Activated CD4-positive, alpha-beta T cell treated with anti-CD3 and anti-CD28 coated beads, Interleukin-2, Interleukin-6, amounts not matched to agents 100 ng/mL and 50 ng/mL, durations not matched to agents 16 hours and 8 hours (primary cell): Measurements from ENCODE around the gene SKA1.
"Not testable (repeated sequence)": the region's sequence is repeated elsewhere in the genome, so short reads cannot be mapped to it uniquely, and the experiment has no call there.

Experiments
- DNase-seq: peaks from one replicate; pipeline ENCODE4 v3.0.0-alpha.2; 2020

The SKA1 gene

GRCh38 chr18:50396005-50396660 lies 21.3 kb downstream of the SKA1 start:
- no peak for DNase-seq

DNA sequence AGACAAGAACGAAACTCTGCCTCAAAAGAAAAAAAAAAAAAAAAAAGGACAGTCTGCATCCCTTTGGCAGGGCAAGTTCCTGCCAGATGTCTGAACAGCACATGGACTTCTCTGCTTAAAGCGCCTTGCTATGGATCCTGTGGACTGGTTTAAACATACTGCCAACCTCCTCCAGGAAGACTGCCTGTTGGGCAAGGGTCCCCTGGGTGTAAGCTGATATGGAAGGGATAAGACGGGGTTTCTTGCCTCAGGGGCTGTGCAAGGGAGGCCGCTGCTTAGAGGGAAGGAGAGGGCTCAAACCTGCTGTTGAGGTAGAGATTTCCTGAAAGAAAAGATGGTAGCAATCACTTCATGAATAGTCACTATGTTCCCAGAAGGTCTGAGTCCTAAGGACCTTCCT lies 22.2 kb downstream of the SKA1 start:
- DNase-seq: no peak

- DNase-seq: no peak
These were observed 23.3 kb downstream of the SKA1 start for GRCh38 chr18:50398099-50398498.

- DNase-seq: no peak
These were observed 24.1 kb downstream of the SKA1 start for GRCh38 chr18:50398947-50399346.

DNA sequence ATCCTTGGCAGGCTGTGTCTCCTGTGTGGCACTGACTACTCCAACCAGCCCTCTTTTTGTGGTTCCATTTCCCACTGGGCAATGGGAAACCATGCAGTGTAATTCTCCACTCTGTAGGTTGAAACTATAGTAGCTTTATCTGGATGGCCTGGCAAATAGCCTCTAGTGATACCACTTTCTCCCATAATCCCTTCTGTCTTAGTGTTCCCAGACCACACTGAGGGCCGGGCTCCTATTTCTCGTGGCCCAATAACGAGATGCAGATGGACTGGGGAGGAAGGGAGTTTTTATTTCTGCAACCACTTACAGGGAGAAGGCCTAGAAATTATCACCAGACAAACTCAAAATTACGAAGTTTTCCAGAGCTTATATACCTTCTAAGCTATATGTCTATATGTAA lies 24.7 kb downstream of the SKA1 start:
- DNase-seq: no peak

DNA sequence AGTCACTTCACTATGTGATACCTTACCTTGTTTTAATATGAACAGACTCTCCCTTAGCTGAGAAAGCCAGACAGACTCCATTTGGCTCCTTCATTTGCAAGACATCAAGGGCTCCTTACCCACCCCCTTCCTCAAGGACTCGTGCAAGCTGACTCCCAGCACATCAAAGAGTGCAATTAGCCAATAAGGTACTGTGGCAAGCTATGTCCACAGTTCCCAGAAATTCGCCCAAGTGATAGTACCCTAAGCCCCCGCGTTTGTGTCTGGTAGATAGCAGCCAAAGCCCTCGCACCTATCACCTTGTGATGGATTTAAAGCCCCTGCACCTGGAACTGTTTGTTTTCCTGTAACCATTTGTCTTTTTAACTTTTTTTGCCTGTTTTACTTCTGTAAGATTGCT lies 25.6 kb downstream of the SKA1 start:
- DNase-seq: not testable (repeated sequence)

DNA sequence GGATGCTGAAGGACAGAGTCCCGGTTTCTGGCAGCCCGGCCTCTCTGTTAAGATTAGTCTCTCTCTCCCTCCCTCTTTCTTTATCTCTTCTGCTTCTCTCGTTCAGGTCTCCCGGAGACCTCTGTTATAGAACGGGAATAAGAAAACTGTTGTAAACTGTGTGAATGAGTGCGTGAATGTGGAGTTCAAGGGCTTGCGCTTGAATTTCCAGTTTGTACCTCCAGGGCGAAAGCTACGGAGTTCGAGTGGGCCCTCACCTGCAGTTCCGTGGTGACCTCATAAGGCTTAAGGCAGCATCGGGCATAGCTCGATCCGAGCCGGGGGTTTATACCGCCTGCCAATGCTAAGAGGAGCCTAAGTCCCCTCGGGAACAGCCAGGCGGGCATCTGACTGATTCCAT lies 26.4 kb downstream of the SKA1 start:
- DNase-seq: no peak

DNA sequence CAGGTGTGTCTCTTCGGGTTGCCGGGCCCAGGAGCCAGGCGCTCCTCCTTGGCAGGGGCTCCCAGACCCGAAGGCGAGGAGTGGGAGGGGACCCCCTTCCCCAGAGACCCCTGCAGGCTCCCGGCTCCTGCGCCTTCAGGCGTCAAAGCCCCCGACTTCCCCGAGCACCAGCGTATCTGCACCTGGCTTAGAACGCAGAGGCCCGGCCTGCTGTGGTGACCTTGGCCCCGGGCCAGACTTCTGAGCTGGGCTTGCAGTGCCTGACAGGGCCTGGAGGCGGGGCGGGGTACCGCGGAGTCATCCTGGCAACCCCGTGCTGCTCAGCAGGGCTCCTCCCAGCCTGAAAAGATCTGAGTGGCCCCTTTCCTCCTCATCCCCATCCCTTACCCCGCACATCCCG lies 27.0 kb downstream of the SKA1 start:
- peak; percentile 13 for DNase-seq

GRCh38 chr18:50404752-50405581 lies 30.1 kb downstream of the SKA1 start:
- DNase-seq: not testable (repeated sequence)

- no peak for DNase-seq
These were observed 30.9 kb downstream of the SKA1 start for GRCh38 chr18:50405582-50406271.

DNA sequence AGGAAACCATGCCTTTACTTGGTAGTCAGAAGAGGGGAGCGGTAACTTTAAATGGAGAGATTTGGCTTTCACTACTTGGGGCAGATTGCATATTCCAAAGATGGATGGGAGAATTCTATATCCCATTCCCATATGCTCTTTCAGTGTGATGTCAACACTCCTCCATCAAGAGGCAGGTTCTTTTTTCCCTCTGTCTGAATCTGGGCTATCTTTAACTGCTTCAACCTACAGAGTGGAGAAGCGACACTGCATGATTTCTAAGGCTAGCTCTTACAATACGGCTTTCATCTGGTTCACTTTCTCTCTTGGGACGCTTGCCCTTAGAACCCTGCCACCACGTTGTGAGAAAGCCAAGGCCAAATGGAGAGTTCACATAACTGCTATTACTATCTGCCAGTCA lies 34.4 kb downstream of the SKA1 start:
- no peak for DNase-seq

DNA sequence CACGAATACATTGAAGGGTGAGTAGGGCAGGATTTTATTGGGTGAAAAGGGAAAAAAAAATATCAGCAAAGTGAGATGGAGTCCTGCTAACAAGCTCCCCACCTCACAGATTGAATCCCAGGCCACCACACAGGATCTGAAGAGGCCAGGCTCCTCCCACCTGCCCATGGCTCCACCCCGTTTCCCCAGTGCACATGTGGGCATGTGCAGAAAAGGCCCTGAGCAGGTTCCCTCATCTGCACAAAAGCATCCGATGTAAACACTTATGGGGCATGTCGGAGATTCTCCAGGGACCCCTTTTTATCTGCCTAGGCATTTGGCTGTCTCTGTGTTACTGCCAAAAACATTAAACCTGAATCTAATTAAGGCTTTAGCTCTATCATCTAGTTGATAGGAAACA lies 35.2 kb downstream of the SKA1 start:
- DNase-seq: no peak

DNA sequence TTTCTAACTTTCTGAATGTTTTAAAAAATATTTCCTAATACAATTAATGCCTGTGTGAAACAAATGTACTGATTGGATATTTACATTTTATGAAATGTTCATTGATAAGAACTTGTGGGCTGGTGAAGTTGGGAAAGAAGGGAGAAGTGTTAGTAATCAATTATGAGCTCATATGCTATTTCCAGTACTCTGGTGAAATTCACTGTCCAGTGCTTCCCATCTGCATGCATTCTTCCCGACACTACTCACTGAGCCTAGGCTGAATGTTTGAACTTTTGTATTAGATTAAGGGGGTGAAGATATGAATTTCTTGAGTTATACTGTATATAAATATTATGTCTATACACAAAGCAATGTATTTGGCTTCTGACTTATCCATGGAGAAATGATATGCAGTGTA lies 36.0 kb downstream of the SKA1 start:
- DNase-seq: no peak

DNA sequence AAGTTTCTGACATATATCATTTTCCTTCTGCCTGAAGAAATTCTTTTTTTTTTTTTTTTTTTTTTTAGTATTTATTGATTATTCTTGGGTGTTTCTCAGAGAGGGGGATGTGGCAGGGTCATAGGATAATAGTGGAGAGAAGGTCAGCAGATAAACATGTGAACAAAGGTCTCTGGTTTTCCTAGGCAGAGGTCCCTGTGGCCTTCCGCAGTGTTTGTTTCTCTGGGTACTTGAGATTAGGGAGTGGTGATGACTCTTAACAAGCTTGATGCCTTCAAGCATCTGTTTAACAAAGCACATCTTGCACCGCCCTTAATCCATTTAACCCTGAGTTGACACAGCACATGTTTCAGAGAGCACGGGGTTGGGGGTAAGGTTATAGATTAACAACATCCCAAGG lies 42.0 kb downstream of the SKA1 start:
- not testable (repeated sequence) for DNase-seq

DNA sequence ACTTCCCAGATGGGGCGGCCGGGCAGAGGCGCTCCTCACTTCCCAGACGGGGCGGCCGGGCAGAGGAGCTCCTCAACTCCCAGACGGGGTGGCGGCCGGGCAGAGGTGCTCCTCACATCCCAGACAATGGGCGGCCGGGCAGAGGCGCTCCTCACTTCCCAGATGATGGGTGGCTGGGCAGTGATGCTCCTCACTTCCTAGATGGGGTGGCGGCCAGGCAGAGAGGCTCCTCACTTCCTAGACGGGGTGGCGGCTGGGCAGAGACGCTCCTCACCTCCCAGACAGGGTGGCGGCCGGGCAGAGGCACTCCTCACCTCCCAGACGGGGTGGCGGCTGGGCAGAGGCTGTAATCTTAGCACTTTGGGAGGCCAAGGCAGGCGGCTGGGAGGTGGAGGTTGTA lies 42.9 kb downstream of the SKA1 start:
- not testable (repeated sequence) for DNase-seq

GRCh38 chr18:50418650-50419049 lies 43.8 kb downstream of the SKA1 start:
- no peak for DNase-seq

DNA sequence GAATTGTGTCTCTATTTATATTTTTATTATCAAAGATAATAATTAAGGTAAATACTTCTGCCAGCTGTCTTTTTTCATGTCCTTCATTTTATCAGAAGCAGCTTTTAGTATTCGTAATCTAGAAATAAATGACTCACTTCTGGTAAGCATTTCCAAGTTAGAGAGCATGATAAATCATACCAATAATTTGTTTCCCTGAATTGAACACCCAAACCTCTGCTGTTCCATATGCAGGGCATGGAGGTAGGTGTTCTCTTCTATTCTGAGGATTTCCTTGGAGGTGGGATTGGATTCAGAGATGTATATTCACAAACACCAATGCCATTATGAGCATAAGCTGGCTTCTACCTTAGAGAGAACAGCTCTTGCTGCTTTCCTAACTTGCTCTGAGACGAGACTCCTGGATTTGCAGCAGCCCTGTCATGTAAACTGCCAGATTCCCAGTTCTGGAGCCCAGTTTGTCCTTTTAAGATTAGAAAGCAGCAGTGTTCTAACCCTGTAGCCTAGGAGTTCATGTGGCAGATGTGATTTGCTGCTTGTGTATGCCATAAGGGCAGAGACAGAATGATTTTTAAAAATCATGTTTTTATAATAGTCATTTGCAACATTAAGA lies 47.5 kb downstream of the SKA1 start:
- no peak for DNase-seq

- DNase-seq: no peak
These were observed 50.2 kb downstream of the SKA1 start for GRCh38 chr18:50424877-50425690.

- no peak for DNase-seq
These were observed 53.0 kb downstream of the SKA1 start for GRCh38 chr18:50427896-50428295.

DNA sequence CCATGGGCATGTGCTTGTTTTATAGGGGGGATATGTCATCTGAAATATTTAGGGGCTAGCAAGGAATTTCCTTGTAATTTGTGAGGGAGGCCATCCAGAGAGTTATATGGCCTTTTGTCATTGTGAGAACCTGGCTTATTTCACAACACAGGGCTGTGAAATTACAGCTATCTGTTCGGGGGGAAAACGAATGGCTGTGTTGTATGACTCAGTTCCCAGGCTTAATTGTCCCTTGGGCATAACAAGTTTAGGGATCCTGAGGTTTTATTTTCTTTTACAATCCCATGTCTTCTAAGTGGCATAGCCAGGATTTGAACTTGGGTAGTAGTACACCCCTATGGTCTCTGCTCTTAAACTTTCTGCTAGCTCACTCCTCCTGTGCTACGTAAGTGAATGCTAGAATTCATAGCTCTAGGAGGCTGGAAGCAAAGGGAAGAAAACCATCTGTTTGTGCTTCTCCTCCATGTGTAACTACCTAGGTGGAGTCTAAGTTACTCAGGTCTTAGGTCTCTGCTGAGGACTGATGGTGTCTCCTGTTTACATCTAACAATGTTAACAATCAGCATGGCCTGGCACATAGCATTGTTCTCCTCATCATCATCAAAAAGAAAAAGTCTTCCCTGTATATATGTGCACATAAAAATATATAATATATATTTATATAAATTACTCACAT lies 53.8 kb downstream of the SKA1 start:
- DNase-seq: no peak

GRCh38 chr18:50429207-50429948 lies 54.5 kb downstream of the SKA1 start:
- DNase-seq: peak; percentile 49
